Activated CD4-positive, alpha-beta T cell treated with anti-CD3 and anti-CD28 coated beads for 48 hours (primary cell): ENCODE results near the gene FAM53B.

Experiments
- DNase-seq: peaks from one replicate; pipeline ENCODE4 v3.0.0-alpha.2; 2020

Gene FAM53B

GRCh38 chr10:124676416-124677062, 67.6 kb downstream of the FAM53B start:
- no peak for DNase-seq

GRCh38 chr10:124675824-124676223, 68.4 kb downstream of the FAM53B start:
- DNase-seq = no peak

GRCh38 chr10:124675261-124675660, 68.9 kb downstream of the FAM53B start:
- DNase-seq = no peak

GRCh38 chr10:124674768-124675222, 69.4 kb downstream of the FAM53B start:
- no peak for DNase-seq

GRCh38 chr10:124672181-124672638, 72.0 kb downstream of the FAM53B start:
- DNase-seq = no peak

GRCh38 chr10:124671486-124672075, 72.6 kb downstream of the FAM53B start:
- DNase-seq = peak; percentile 42

GRCh38 chr10:124670849-124671248, 73.3 kb downstream of the FAM53B start:
- no peak for DNase-seq

GRCh38 chr10:124669824-124670654, 74.1 kb downstream of the FAM53B start:
- DNase-seq = no peak

GRCh38 chr10:124669141-124669823, 74.9 kb downstream of the FAM53B start:
- DNase-seq = no peak

- no peak for DNase-seq
Measured at GRCh38 chr10:124668517-124669051, 75.6 kb downstream of the FAM53B start.

- DNase-seq = no peak
Measured at GRCh38 chr10:124667425-124668345, 76.5 kb downstream of the FAM53B start.

- no peak for DNase-seq
Measured at GRCh38 chr10:124666494-124666893, 77.7 kb downstream of the FAM53B start.

- DNase-seq = no peak
Measured at GRCh38 chr10:124665980-124666379, 78.2 kb downstream of the FAM53B start.

- DNase-seq = no peak
Measured at GRCh38 chr10:124665558-124665957, 78.6 kb downstream of the FAM53B start.

- no peak for DNase-seq
Measured at GRCh38 chr10:124665091-124665490, 79.1 kb downstream of the FAM53B start.

GRCh38 chr10:124663766-124664360, 80.3 kb downstream of the FAM53B start:
- no peak for DNase-seq

- DNase-seq = no peak
Measured at GRCh38 chr10:124663228-124663627, 81.0 kb downstream of the FAM53B start.

- no peak for DNase-seq
Measured at GRCh38 chr10:124661660-124662180, 82.5 kb downstream of the FAM53B start.

- no peak for DNase-seq
Measured at GRCh38 chr10:124660404-124661125, 83.6 kb downstream of the FAM53B start.

- DNase-seq = no peak
Measured at GRCh38 chr10:124659380-124659779, 84.8 kb downstream of the FAM53B start.
